Measurements from ENCODE around the gene EPHB1.
"Not testable (repeated sequence)": the region's sequence is repeated elsewhere in the genome, so short reads cannot be mapped to it uniquely, and the experiment has no call there.

Gene EPHB1

GRCh38 chr3:135018149-135018923 lies 223.3 kb downstream of the EPHB1 start:
- no peaks in the 10 kb centered on the region for H3K36me3 ChIP-seq (ENCODE audit: insufficient read depth, low read length)
- H3F3A ChIP-seq (ENCODE audit: insufficient read depth, low read length): no peaks in the 10 kb centered on the region
- no peak overlapping the region for H3K9ac ChIP-seq (ENCODE audit: low read length)
- no peaks in the 10 kb centered on the region for H4K20me1 ChIP-seq (ENCODE audit: insufficient read depth, low read length)
- no peaks in the 10 kb centered on the region for H3K27me3 ChIP-seq (ENCODE audit: insufficient read depth, low read length)
- no peaks in the 10 kb centered on the region for H3K9me3 ChIP-seq (ENCODE audit: low read length)
- H3K79me2 ChIP-seq (ENCODE audit: insufficient read depth, low read length): no peaks in the 10 kb centered on the region
- no peak overlapping the region for H3K4me2 ChIP-seq (ENCODE audit: low read length)
- H3K9me2 ChIP-seq (ENCODE audit: low read depth, low read length): no peaks in the 10 kb centered on the region
- H2AFZ ChIP-seq (ENCODE audit: low read length): no peak overlapping the region
- no peaks in the 10 kb centered on the region for H3K4me1 ChIP-seq (ENCODE audit: insufficient read depth, low read length, severe bottlenecking)
- H3K4me3 ChIP-seq (ENCODE audit: low read depth, low read length, poor library complexity, severe bottlenecking): no peak overlapping the region
- no peak overlapping the region for H3K27ac ChIP-seq (ENCODE audit: low read depth, low read length, poor library complexity, severe bottlenecking)
- TF ChIP-seq CTCF (IDR thresholded peaks at IDR 0.05; ENCODE audit: low read length) (no peak), EZH2 (IDR thresholded peaks at IDR 0.05; ENCODE audit: borderline replicate concordance, low read length) (no peak)

- no peak overlapping the region for H2AFZ ChIP-seq (ENCODE audit: low read length)
- H3K4me1 ChIP-seq (ENCODE audit: insufficient read depth, low read length, severe bottlenecking): no peaks in the 10 kb centered on the region
- no peak overlapping the region for H3K4me2 ChIP-seq (ENCODE audit: low read length)
- H3K9me3 ChIP-seq (ENCODE audit: low read length): no peaks in the 10 kb centered on the region
- TF ChIP-seq EZH2 (IDR thresholded peaks at IDR 0.05; ENCODE audit: borderline replicate concordance, low read length) (no peak), CTCF (IDR thresholded peaks at IDR 0.05; ENCODE audit: low read length) (no peak)
- H3K36me3 ChIP-seq (ENCODE audit: insufficient read depth, low read length): no peaks in the 10 kb centered on the region
- H3K9me2 ChIP-seq (ENCODE audit: low read depth, low read length): no peaks in the 10 kb centered on the region
- no peak overlapping the region for H3K27ac ChIP-seq (ENCODE audit: low read depth, low read length, poor library complexity, severe bottlenecking)
- H3K4me3 ChIP-seq (ENCODE audit: low read depth, low read length, poor library complexity, severe bottlenecking): no peak overlapping the region
- no peak overlapping the region for H3K9ac ChIP-seq (ENCODE audit: low read length)
- no peaks in the 10 kb centered on the region for H3K27me3 ChIP-seq (ENCODE audit: insufficient read depth, low read length)
- no peaks in the 10 kb centered on the region for H3F3A ChIP-seq (ENCODE audit: insufficient read depth, low read length)
- no peaks in the 10 kb centered on the region for H3K79me2 ChIP-seq (ENCODE audit: insufficient read depth, low read length)
- H4K20me1 ChIP-seq (ENCODE audit: insufficient read depth, low read length): no peaks in the 10 kb centered on the region
Measured at GRCh38 chr3:135020181-135020580, 225.1 kb downstream of the EPHB1 start.

GRCh38 chr3:135023996-135024658 lies 229.1 kb downstream of the EPHB1 start:
- no peak overlapping the region for H3K27ac ChIP-seq (ENCODE audit: low read depth, low read length, poor library complexity, severe bottlenecking)
- no peak overlapping the region for H2AFZ ChIP-seq (ENCODE audit: low read length)

GRCh38 chr3:135030768-135031615 lies 235.9 kb downstream of the EPHB1 start:
- not testable (repeated sequence) for H3K27ac ChIP-seq (ENCODE audit: low read depth, low read length, poor library complexity, severe bottlenecking); H3F3A ChIP-seq (ENCODE audit: insufficient read depth, low read length); H3K9me3 ChIP-seq (ENCODE audit: low read length); H3K9me2 ChIP-seq (ENCODE audit: low read depth, low read length); H3K4me1 ChIP-seq (ENCODE audit: insufficient read depth, low read length, severe bottlenecking); H2AFZ ChIP-seq (ENCODE audit: low read length); H3K4me2 ChIP-seq (ENCODE audit: low read length); H3K4me3 ChIP-seq (ENCODE audit: low read depth, low read length, poor library complexity, severe bottlenecking); H4K20me1 ChIP-seq (ENCODE audit: insufficient read depth, low read length); H3K36me3 ChIP-seq (ENCODE audit: insufficient read depth, low read length); H3K9ac ChIP-seq (ENCODE audit: low read length); H3K79me2 ChIP-seq (ENCODE audit: insufficient read depth, low read length); H3K27me3 ChIP-seq (ENCODE audit: insufficient read depth, low read length)

More at GRCh38 chr3:135023996-135024658, 229.1 kb downstream of the EPHB1 start:
- TF ChIP-seq EZH2 (IDR thresholded peaks at IDR 0.05; ENCODE audit: borderline replicate concordance, low read length) (no peak), CTCF (IDR thresholded peaks at IDR 0.05; ENCODE audit: low read length) (no peak)
- Histone ChIP-seq H3K4me3 (ENCODE audit: low read depth, low read length, poor library complexity, severe bottlenecking) (no peak overlapping the region), H3K9ac (ENCODE audit: low read length) (no peak overlapping the region), H4K20me1 (ENCODE audit: insufficient read depth, low read length) (no peaks in the 10 kb centered on the region), H3K36me3 (ENCODE audit: insufficient read depth, low read length) (no peaks in the 10 kb centered on the region), H3F3A (ENCODE audit: insufficient read depth, low read length) (no peaks in the 10 kb centered on the region), H3K9me2 (ENCODE audit: low read depth, low read length) (no peaks in the 10 kb centered on the region), H3K9me3 (ENCODE audit: low read length) (no peaks in the 10 kb centered on the region), H3K4me2 (ENCODE audit: low read length) (no peak overlapping the region), H3K79me2 (ENCODE audit: insufficient read depth, low read length) (no peaks in the 10 kb centered on the region), H3K27me3 (ENCODE audit: insufficient read depth, low read length) (no peaks in the 10 kb centered on the region), H3K4me1 (ENCODE audit: insufficient read depth, low read length, severe bottlenecking) (no peaks in the 10 kb centered on the region)
